IgD-negative memory B cell (primary cell): ENCODE data around the gene NFYA. TPM values are rescaled to one million over a fixed set of nuclear protein-coding genes. Genes with fewer than 3 reads are reported as not detected.

Experiments used
- H3K27ac Mint-ChIP-seq, 3 donors: one replicate each; pipeline ENCODE4 v1.8.0; 2020 to 2022; ENCODE audit warnings: mild to moderate bottlenecking in 3 of 3, mixed read lengths in 3 of 3, moderate library complexity in 1 of 3
- H3K27me3 Mint-ChIP-seq: one replicate; pipeline ENCODE4 v1.8.0; 2021; ENCODE audit warnings: mixed read lengths
- H3K36me3 Mint-ChIP-seq: one replicate; pipeline ENCODE4 v1.8.0; 2020; ENCODE audit warnings: mild to moderate bottlenecking, mixed read lengths
- H3K4me1 Mint-ChIP-seq, 3 donors: one replicate each; pipeline ENCODE4 v1.8.0; 2020 to 2022; ENCODE audit warnings: mixed read lengths in 3 of 3, mild to moderate bottlenecking in 1 of 3
- H3K4me3 Mint-ChIP-seq, 4 donors: one replicate each; pipeline ENCODE4 v1.8.0; 2020 to 2022; ENCODE audit warnings: mild to moderate bottlenecking in 4 of 4, mixed read lengths in 4 of 4, moderate library complexity in 3 of 4
- H3K9me3 Mint-ChIP-seq, 3 donors: one replicate each; pipeline ENCODE4 v1.8.0; 2020 to 2021; ENCODE audit warnings: mixed read lengths in 3 of 3, mild to moderate bottlenecking in 1 of 3
- polyA plus RNA-seq: library from polyadenylated mRNA; unstranded; fragments of 300-500 nt; fragmentation: Illumina TruSeq; gene quantifications from one replicate; pipeline ENCODE4 v1.2.3, GENCODE V29; 2021

The NFYA gene
- polyA plus RNA-seq, 1 donor from 2014 or later: 19.1 TPM

DNA sequence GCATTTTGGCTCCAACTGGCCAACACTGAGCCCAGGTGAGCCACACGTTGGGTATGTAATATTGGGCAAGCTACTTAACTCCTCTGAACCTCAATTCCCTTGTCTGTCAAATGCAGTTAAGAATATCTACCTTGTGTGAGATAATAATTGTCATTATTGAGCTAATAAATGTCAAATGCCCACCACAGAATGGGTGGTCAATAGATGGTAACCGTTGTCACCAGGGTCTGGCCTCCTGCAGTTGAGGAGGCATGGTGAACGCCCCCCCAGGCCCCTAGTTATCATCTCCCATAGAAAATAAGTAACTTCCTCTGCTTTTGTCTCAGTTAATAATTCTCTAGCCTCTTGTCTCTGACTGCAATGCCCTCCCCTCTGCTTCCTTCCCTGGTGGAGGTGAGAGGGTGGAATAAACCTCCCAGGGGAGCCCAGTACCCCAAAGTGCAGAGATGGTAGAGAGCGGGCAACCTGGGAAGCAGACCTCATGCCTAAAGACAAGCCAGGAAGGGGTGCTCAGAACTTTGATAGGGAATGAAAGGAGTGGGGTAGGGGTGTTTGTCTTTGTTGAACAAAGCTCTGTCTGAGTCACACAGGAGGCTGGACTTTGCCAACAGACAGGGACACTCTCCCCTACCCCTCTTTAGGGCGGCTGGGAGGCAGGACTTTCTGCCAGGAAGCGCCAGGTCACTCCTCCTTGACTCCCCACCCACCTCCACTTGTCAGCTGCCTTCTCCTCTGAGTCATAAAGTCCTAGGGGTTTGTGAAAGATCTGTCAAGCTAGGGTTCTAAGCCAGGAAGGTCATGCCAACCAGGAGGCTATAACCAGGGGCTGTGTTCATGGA, 32.5 kb upstream of the NFYA start:
- Mint-ChIP-seq H3K36me3 (peaks cover 7% of the 10 kb centered on the region), H3K4me1 (no peaks in the 10 kb centered on the region), H3K27me3 (no peaks in the 10 kb centered on the region), H3K27ac (no peak overlapping the region), H3K9me3 (no peaks in the 10 kb centered on the region), H3K4me3 (no peak overlapping the region)

- Mint-ChIP-seq H3K27ac (no peak overlapping the region), H3K9me3 (no peaks in the 10 kb centered on the region), H3K27me3 (no peaks in the 10 kb centered on the region), H3K4me1 (no peaks in the 10 kb centered on the region), H3K4me3 (no peak overlapping the region), H3K36me3 (peaks cover 7% of the 10 kb centered on the region)
These were observed 31.7 kb upstream of the NFYA start for GRCh38 chr6:41040940-41041536.

- no peaks in the 10 kb centered on the region for H3K27me3 Mint-ChIP-seq
- H3K27ac Mint-ChIP-seq: peak within 1 kb of the TSS in 1 of 3 donors; percentile 87
- H3K9me3 Mint-ChIP-seq: no peaks in the 10 kb centered on the region
- H3K36me3 Mint-ChIP-seq: peaks cover 7% of the 10 kb centered on the region
- H3K4me3 Mint-ChIP-seq: peak within 1 kb of the TSS in 1 of 4 donors; percentile 58
- no peaks in the 10 kb centered on the region for H3K4me1 Mint-ChIP-seq
These were observed 30.3 kb upstream of the NFYA start, which contains the start of gene TSPO2 for GRCh38 chr6:41042226-41043055. TSPO2 (plus strand) TSS chr6:41042467; CDS start chr6:41042986, 519 bp downstream.

- Mint-ChIP-seq H3K9me3 (no peaks in the 10 kb centered on the region), H3K27ac (peak overlapping the region in 1 of 3 donors; percentile 87), H3K4me1 (no peaks in the 10 kb centered on the region), H3K4me3 (no peak overlapping the region), H3K27me3 (no peaks in the 10 kb centered on the region), H3K36me3 (peaks cover 7% of the 10 kb centered on the region)
These were observed 29.6 kb upstream of the NFYA start for GRCh38 chr6:41043151-41043550.

DNA sequence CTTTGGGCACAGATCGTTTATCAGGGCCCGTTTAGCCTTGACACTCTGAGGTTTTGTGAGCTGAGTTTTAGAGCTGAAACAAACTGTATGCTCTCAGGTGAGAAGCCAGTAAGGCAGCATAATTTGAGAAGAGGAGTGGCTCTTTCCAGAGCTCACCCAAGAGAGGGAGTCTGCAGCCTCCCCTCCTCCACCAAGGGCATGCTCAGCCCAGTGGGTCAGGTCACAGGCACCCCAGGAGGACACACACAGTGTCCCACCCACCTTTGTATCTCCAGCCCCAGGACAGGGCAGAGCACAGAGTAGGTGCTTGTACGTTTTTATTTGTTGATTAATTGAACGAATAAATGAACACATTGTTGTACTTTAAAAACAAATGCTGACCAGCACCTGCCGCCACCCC, 27.1 kb upstream of the NFYA start:
- H3K4me3 Mint-ChIP-seq: no peak overlapping the region
- no peak overlapping the region for H3K27ac Mint-ChIP-seq
- H3K36me3 Mint-ChIP-seq: peaks cover 11% of the 10 kb centered on the region
- no peaks in the 10 kb centered on the region for H3K4me1 Mint-ChIP-seq
- H3K27me3 Mint-ChIP-seq: no peaks in the 10 kb centered on the region
- no peaks in the 10 kb centered on the region for H3K9me3 Mint-ChIP-seq

GRCh38 chr6:41046084-41046483, 26.7 kb upstream of the NFYA start:
- no peaks in the 10 kb centered on the region for H3K9me3 Mint-ChIP-seq
- no peak overlapping the region for H3K27ac Mint-ChIP-seq
- H3K4me3 Mint-ChIP-seq: no peak overlapping the region
- H3K4me1 Mint-ChIP-seq: no peaks in the 10 kb centered on the region
- peaks cover 11% of the 10 kb centered on the region for H3K36me3 Mint-ChIP-seq
- H3K27me3 Mint-ChIP-seq: no peaks in the 10 kb centered on the region

DNA sequence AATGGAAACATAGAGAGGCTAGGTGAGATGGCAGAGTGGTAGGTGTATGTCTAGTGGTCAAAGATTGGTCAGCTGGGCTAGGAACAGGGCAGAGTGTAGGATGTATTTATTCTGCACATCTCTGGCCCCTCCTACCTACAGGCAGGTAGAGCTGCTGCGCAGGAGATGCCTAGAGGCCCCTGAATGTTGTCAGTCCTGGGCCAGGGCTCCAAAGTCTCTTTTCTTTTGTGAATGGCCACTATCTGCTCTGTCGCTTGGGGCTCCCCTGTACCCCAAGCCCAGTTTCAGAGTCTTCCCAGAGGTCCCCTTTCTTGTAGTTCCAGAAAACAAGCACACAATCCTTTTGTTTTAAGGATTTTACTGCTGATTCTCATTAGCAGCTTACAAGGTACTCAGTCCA, 25.5 kb upstream of the NFYA start:
- H3K36me3 Mint-ChIP-seq: peaks cover 11% of the 10 kb centered on the region
- H3K4me3 Mint-ChIP-seq: no peak overlapping the region
- no peak overlapping the region for H3K27ac Mint-ChIP-seq
- H3K9me3 Mint-ChIP-seq: no peaks in the 10 kb centered on the region
- peaks cover 6 to 10% (median 9%) of the 10 kb centered on the region in 3 donors for H3K4me1 Mint-ChIP-seq
- no peaks in the 10 kb centered on the region for H3K27me3 Mint-ChIP-seq

DNA sequence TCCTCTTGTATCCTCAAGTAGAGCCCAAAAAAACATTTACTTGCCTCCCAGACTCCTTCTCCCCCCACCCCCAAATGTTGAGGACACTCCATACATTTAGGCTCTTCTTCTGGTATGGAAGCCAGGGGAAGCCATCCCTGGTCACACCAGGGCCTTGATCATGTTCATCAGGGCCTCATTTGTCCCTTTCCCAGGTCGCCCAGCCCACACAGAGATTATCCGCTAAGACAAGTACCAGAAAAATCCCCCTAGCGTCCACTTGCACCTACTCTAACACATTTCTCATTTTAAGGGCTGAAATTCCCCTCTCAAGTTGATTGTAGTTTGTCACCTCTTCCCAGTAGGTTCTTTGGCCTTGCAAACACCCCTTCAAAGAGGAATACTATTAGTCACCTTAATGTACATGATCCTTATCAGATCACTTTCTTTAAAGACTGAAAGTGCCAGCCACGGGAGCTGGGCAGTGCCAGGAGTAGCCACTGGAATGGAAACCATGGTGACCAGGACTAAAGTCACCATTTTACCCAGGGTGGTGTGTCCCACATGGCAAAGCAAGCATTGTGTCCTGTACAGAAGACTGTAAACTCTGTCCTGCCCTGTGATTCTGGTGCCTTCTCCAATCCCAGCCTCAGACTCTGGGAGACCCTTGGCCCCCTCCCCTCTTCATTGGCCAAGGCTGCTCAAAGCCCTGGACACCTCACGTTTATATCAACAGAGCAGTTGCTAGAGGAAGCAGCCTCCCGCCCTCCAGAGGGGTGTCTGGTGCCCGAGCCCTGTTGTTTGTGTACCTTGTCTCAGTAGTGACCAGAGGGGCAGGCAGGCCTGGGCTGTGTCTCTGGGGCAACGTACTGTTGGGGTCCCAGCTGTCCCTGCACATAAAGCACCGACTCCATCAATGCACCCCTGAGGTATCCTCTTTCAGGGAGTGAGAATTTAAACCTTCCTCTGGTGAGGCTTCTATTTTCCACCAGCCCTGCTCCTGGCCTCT, 24.7 kb upstream of the NFYA start:
- Mint-ChIP-seq H3K27me3 (no peaks in the 10 kb centered on the region), H3K4me3 (no peak overlapping the region), H3K27ac (no peak overlapping the region), H3K4me1 (peaks cover 6 to 16% (median 9%) of the 10 kb centered on the region in 3 donors), H3K36me3 (peaks cover 11% of the 10 kb centered on the region), H3K9me3 (no peaks in the 10 kb centered on the region)

DNA sequence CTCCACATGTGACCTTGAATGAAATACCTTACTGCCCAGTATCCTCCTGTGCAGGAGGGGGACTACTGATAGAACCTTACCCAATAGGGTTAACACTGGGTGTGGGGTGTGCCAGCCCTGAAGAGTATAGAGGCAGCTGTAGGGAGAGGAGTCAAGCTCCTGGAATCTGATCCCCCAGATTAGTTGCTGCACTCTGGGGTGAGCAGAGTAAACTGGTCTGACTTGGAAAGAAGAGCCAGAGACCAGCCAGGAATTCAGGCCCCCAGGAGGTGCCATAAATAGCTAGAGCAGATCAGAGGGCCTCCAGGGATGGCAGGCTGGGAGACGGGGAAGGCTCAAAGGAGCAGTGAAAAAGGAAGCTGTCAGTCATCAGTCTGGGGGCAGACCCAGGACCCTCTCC, 23.3 kb upstream of the NFYA start:
- Mint-ChIP-seq H3K27me3 (no peaks in the 10 kb centered on the region), H3K27ac (no peak overlapping the region), H3K9me3 (no peaks in the 10 kb centered on the region), H3K36me3 (peaks cover 5% of the 10 kb centered on the region), H3K4me3 (no peak overlapping the region), H3K4me1 (peaks cover 6 to 16% (median 9%) of the 10 kb centered on the region in 3 donors)

DNA sequence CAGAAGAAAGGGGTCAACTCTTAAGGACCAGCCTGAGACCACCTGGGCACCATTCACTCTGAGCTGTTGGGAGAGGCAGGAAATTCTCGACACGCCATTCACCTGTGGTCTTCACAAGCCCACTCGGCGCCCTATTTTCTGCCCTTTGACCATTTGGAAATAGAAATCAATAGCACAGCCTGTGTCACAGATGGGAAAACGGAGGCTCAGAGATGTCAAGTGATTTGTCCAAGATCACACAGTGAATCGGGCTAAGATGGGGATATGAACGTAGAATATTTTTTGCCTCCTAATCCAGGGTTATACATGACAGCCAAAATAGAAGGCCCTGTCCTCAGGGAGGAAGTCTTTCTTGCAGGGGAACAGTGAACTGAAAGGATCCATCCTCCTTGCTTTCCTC, 22.8 kb upstream of the NFYA start:
- no peaks in the 10 kb centered on the region for H3K9me3 Mint-ChIP-seq

GRCh38 chr6:41050536-41050935, 22.2 kb upstream of the NFYA start:
- Mint-ChIP-seq H3K4me1 (peaks cover 6 to 17% (median 9%) of the 10 kb centered on the region in 3 donors), H3K27ac (no peak overlapping the region), H3K4me3 (no peak overlapping the region), H3K9me3 (no peaks in the 10 kb centered on the region), H3K27me3 (no peaks in the 10 kb centered on the region), H3K36me3 (peaks cover 5% of the 10 kb centered on the region)

More for the DNA sequence above, 22.8 kb upstream of the NFYA start:
- H3K27ac Mint-ChIP-seq: no peak overlapping the region
- no peak overlapping the region for H3K4me3 Mint-ChIP-seq
- no peaks in the 10 kb centered on the region for H3K27me3 Mint-ChIP-seq
- H3K36me3 Mint-ChIP-seq: peaks cover 5% of the 10 kb centered on the region
- H3K4me1 Mint-ChIP-seq: peaks cover 6 to 16% (median 9%) of the 10 kb centered on the region in 3 donors

GRCh38 chr6:41051873-41052272, 20.9 kb upstream of the NFYA start:
- Mint-ChIP-seq H3K9me3 (no peaks in the 10 kb centered on the region), H3K36me3 (peaks cover 5% of the 10 kb centered on the region), H3K4me3 (peak overlapping the region in 2 of 4 donors; percentile 65 to 88), H3K4me1 (peaks cover 6 to 17% (median 9%) of the 10 kb centered on the region in 3 donors), H3K27ac (peak overlapping the region in 1 of 3 donors; percentile 11), H3K27me3 (no peaks in the 10 kb centered on the region)

DNA sequence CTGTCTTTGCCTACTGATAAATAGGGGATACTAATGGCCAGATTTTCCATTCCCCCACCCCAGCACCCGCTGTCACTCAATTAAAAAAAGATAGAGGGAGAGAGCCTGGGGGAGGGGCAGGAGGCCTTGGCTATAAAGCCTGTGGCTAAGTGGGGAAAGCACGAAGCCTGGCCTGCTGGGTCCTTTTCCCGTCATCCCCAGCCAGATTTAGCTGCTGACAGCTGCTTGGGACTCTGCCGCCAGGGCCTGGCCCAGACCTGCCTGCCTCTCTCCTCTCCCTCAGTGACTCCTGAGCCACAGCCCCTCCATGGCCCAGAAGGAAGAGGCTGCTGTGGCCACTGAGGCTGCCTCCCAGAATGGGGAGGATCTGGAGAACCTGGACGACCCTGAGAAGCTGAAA, 19.7 kb upstream of the NFYA start, which contains the start of gene APOBEC2:
Gene APOBEC2 (plus strand): TSS at position 162 of the 400 bp plus-strand sequence. CDS start 146 bp downstream, at position 308.
- no peaks in the 10 kb centered on the region for H3K9me3 Mint-ChIP-seq
- H3K36me3 Mint-ChIP-seq: peaks cover 5% of the 10 kb centered on the region
- peak within 1 kb of the TSS in 2 of 4 donors; percentile 65 to 88 for H3K4me3 Mint-ChIP-seq
- peak within 1 kb of the TSS in 1 of 3 donors; percentile 31 for H3K27ac Mint-ChIP-seq
- peaks cover 6 to 17% (median 9%) of the 10 kb centered on the region in 3 donors for H3K4me1 Mint-ChIP-seq
- no peaks in the 10 kb centered on the region for H3K27me3 Mint-ChIP-seq

GRCh38 chr6:41054511-41054910, 18.3 kb upstream of the NFYA start:
- Mint-ChIP-seq H3K27me3 (no peaks in the 10 kb centered on the region), H3K4me1 (peaks cover 6 to 17% (median 12%) of the 10 kb centered on the region in 3 donors), H3K4me3 (no peak overlapping the region), H3K27ac (peak overlapping the region in 1 of 3 donors; percentile 28), H3K36me3 (peaks cover 5% of the 10 kb centered on the region), H3K9me3 (no peaks in the 10 kb centered on the region)
